HL-60 (cell line): ENCODE results near the gene FNBP1L.

Experiments
- DNase-seq, 2 experiments: peaks; one replicate each; pipeline ENCODE4 v3.0.0-alpha.2; 2010 to 2020; ENCODE audit warnings: low read depth in 1 of 2, low spot score in 1 of 2
- H3K27ac ChIP-seq: fragments of 250-450 bp; sonication (Bioruptor Pico); replicated peaks from 2 replicates; pipeline ENCODE4 v1.5.1; 2020; ENCODE audit warnings: mild to moderate bottlenecking, moderate library complexity
- H3K27me3 ChIP-seq: fragments of 250-450 bp; sonication (Bioruptor Pico); 2 replicates; pipeline ENCODE4 v1.5.1; 2021; ENCODE audit warnings: mild to moderate bottlenecking, moderate library complexity; ENCODE audit not compliant: insufficient read depth, poor library complexity, severe bottlenecking
- H3K4me3 ChIP-seq: replicated peaks from 2 replicates; pipeline ENCODE4 v1.5.1; 2011; ENCODE audit warnings: mild to moderate bottlenecking, control low read depth, low read length; ENCODE audit not compliant: insufficient read depth
- GABPA ChIP-seq: IDR thresholded peaks from 2 replicates; pipeline ENCODE4 v1.6.1; 2012; ENCODE audit warnings: low read depth
- POLR2AphosphoS5 ChIP-seq: IDR thresholded peaks from 2 replicates; pipeline ENCODE4 v1.6.1; 2012; ENCODE audit warnings: low read depth
- SPI1 ChIP-seq: IDR thresholded peaks from 2 replicates; pipeline ENCODE4 v1.6.1; 2012; ENCODE audit warnings: low read depth, mild to moderate bottlenecking, borderline replicate concordance
- TF ChIP-seq, protein P1 (sequence below): IDR thresholded peaks from 2 replicates; pipeline ENCODE4 v1.6.1; 2012; ENCODE audit warnings: low read depth; ENCODE audit not compliant: insufficient replicate concordance
- TF ChIP-seq, protein P2 (sequence below): IDR thresholded peaks from one replicate; pipeline ENCODE4 v1.5.1; 2011; ENCODE audit warnings: low read length, control low read depth, inconsistent platforms; ENCODE audit not compliant: insufficient read depth

FNBP1L gene

DNA sequence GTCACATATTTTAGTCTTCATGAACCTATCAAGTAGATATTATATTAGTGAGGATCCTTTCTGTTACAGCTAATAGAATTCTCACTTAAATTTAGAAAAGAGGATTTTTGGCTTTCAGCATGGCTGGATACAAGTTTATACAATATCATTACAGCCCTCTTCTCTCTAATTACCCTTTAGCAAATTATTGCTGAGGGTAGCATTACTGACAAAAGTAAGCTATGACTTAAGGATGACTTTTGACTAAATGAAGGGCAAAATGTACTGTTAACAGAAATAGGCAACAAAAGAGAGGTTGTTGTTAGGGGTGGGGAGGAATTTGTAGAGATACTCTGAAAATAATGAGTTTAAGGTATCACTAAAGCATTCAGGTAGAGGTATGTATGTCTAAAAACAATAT is 85.8 kb downstream of the FNBP1L start:
- H3K4me3 ChIP-seq, result no peak overlapping the region
- no peak for DNase-seq
- TF ChIP-seq, protein P1, sequence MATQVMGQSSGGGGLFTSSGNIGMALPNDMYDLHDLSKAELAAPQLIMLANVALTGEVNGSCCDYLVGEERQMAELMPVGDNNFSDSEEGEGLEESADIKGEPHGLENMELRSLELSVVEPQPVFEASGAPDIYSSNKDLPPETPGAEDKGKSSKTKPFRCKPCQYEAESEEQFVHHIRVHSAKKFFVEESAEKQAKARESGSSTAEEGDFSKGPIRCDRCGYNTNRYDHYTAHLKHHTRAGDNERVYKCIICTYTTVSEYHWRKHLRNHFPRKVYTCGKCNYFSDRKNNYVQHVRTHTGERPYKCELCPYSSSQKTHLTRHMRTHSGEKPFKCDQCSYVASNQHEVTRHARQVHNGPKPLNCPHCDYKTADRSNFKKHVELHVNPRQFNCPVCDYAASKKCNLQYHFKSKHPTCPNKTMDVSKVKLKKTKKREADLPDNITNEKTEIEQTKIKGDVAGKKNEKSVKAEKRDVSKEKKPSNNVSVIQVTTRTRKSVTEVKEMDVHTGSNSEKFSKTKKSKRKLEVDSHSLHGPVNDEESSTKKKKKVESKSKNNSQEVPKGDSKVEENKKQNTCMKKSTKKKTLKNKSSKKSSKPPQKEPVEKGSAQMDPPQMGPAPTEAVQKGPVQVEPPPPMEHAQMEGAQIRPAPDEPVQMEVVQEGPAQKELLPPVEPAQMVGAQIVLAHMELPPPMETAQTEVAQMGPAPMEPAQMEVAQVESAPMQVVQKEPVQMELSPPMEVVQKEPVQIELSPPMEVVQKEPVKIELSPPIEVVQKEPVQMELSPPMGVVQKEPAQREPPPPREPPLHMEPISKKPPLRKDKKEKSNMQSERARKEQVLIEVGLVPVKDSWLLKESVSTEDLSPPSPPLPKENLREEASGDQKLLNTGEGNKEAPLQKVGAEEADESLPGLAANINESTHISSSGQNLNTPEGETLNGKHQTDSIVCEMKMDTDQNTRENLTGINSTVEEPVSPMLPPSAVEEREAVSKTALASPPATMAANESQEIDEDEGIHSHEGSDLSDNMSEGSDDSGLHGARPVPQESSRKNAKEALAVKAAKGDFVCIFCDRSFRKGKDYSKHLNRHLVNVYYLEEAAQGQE, result no peak
- TF ChIP-seq POLR2AphosphoS5 (no peak), SPI1 (no peak), GABPA (no peak)
- TF ChIP-seq, protein P2, sequence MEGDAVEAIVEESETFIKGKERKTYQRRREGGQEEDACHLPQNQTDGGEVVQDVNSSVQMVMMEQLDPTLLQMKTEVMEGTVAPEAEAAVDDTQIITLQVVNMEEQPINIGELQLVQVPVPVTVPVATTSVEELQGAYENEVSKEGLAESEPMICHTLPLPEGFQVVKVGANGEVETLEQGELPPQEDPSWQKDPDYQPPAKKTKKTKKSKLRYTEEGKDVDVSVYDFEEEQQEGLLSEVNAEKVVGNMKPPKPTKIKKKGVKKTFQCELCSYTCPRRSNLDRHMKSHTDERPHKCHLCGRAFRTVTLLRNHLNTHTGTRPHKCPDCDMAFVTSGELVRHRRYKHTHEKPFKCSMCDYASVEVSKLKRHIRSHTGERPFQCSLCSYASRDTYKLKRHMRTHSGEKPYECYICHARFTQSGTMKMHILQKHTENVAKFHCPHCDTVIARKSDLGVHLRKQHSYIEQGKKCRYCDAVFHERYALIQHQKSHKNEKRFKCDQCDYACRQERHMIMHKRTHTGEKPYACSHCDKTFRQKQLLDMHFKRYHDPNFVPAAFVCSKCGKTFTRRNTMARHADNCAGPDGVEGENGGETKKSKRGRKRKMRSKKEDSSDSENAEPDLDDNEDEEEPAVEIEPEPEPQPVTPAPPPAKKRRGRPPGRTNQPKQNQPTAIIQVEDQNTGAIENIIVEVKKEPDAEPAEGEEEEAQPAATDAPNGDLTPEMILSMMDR, result no peak
- H3K27me3 ChIP-seq, result no peaks in the 10 kb centered on the region
- no peak overlapping the region for H3K27ac ChIP-seq

DNA sequence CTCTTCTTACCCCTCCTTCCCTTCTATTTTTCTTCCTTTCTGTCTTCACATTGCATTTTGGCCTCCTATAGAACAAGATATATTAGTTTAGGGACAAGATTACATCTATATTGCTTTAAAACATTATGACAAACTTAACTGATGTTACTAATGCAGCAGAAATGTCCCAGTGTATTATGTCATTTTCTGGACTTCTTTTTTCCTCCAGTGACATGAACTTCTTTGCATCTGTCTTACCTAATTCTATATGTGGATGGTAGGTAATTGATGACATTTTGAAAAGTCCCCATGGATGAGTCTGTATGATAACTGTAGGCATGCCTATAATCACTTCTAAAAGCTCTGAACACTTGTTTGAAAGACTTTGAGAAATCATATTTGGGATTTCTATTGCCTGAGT is 89.5 kb downstream of the FNBP1L start:
- DNase-seq, result no peak
- no peak overlapping the region for H3K4me3 ChIP-seq
- no peak overlapping the region for H3K27ac ChIP-seq
- no peaks in the 10 kb centered on the region for H3K27me3 ChIP-seq
- no peak for TF ChIP-seq SPI1
- TF ChIP-seq GABPA, result no peak

DNA sequence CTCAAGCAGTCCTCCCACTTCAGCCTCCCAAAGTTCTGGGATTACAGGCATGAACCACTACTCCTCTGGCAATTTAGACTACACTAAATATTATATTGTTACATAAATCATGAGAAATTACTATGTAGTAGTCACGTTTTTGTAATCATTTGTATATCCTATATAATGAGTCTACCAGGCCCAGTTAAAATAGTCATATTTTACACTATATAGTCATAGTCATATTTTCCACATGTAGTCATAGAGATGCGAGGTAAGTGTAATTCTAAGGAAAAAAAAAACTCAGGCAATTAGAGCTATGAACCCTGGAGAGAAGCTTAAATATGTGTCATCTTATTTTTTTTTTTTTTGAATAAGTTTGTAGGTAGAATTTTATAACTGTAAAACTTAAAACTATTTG is 90.0 kb downstream of the FNBP1L start:
- TF ChIP-seq, protein P1, result no peak
- TF ChIP-seq, protein P2, result no peak
- no peak for TF ChIP-seq SPI1
- no peak for TF ChIP-seq POLR2AphosphoS5
- no peak for TF ChIP-seq GABPA
- Histone ChIP-seq H3K27me3 (no peaks in the 10 kb centered on the region), H3K27ac (no peak overlapping the region), H3K4me3 (no peak overlapping the region)
- no peak for DNase-seq

DNA sequence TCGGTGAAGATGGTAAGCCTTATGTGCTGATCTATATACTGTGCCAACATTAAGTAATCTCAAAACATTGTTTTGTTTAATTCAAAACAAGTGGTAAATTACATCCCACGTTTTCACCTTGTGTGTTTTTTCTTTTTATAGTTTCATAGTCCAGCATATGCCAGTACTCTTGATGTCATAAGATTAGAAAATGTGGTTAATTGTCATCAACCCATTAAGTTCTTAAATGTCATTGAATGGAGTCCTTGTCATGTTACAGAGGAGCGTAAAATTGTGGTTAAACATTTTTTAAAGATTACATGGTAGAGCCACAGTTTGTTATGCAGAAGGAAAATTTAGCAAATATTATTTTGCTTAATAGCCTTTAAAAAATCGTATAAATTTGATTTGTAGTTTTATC is 93.1 kb downstream of the FNBP1L start:
- TF ChIP-seq, protein P2, result no peak
- no peak for TF ChIP-seq POLR2AphosphoS5
- TF ChIP-seq SPI1, result no peak
- TF ChIP-seq, protein P1, result no peak
- TF ChIP-seq GABPA, result no peak
- DNase-seq, result no peak
- H3K4me3 ChIP-seq, result no peak overlapping the region
- no peak overlapping the region for H3K27ac ChIP-seq
- no peaks in the 10 kb centered on the region for H3K27me3 ChIP-seq
